Right lung (tissue), 5 donors: ENCODE measurements around the gene NR1H4. TPM values are rescaled to one million over a fixed set of nuclear protein-coding genes. Genes with fewer than 3 reads are reported as not detected.
"Not testable (repeated sequence)": the region's sequence is repeated elsewhere in the genome, so short reads cannot be mapped to it uniquely, and the experiment has no call there.

ENCODE experiments used
- DNase-seq, 2 donors: peaks; one replicate each; pipeline ENCODE4 v3.0.0-alpha.2; 2013
- polyA plus RNA-seq, 5 donors: library from polyadenylated mRNA; unstranded; fragments of 120-200 nt; gene quantifications; one replicate each; pipeline versions ENCODE4 v1.2.1 to v1.2.3, GENCODE V29; 2013; ENCODE audit warnings: inconsistent platforms in 1 of 5, low replicate concordance in 1 of 5; ENCODE audit not compliant: insufficient read length in 5 of 5, insufficient read depth in 1 of 5

NR1H4 gene
- polyA plus RNA-seq, 5 donors: 0.28 to 0.72 (median 0.40) TPM

DNA sequence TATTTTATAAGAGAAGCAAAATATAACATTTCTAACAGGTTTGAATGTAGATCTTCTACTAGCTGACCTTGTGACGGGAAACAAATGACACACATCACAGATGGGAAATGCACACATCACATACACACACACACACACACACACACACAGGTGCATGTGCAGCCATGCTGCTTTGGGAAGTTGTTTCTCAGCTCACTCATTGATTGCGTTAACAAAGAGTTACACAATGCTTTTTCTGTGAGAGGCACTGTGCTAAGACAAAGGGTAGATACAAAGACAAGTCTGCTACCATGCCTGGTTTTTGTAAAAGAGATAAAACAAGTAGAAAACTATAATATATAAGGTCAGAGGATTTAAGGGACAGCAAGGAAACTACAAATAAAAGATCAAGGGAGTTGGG is 1.3 kb upstream of the NR1H4 start:
- DNase-seq: no peak

DNA sequence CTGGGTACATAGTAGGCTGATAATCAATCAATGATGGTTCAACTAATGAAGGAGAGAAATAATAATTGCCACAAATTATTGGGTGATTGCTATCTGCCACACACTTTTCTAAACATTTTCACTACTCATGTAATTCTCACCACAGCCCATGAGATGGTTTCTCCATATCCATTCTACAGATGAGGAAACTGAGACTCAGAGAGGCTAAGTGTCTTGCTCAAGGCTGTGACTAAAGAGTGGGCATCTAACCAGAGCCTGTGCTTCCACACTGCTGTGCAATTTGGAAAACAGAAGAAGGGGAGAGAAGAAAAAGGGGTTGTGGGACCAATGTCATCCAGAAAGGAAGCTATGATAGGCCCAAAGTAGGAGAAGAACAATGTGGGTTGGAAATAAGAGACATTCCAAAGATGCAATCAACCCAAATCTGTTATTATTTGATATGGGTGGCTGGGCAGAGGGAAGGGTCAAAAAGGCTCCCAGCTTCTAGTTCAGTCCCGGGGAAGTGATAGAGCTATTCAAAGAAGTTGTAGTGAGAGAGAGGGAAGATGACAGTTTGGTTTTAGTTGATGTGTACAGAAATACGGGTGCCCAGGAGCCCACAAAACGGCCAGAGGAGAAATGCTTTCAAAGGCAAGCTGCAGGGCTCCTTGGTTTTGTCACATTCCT is 483 bp upstream of the NR1H4 start:
- no peak for DNase-seq

GRCh38 chr12:100474617-100475016 is 951 bp downstream of the NR1H4 start:
- no peak for DNase-seq

GRCh38 chr12:100476013-100476751 is 2.5 kb downstream of the NR1H4 start:
- no peak for DNase-seq

GRCh38 chr12:100481021-100481420 is 7.4 kb downstream of the NR1H4 start:
- DNase-seq: no peak

- DNase-seq: no peak
Observed at GRCh38 chr12:100484183-100484886, 10.7 kb downstream of the NR1H4 start.

DNA sequence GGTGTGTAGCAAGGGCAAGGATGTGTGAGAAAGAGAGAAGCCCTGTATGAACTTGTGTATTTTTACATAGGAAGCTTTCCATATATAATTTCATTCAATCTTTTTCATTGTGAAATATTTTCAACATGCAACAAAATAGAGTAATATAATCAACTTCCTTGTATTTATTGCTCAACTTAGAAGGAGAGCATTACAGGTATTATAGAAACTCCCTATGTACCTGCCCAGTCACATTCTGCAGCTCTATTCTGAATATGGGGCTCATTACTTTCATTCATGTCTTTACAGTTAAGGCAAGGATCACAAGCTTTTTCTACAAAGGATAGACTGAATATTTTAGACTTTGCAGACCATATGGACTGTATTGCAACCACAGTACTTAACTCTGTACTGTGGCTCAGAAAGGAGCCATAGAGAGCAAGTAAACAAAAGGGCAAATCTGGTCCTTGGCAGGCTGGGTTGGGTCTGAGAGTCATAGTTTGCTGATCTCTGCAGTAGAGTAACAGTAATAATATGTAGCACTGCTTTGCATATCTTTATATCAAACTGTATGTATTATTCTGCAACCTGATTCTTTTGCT is 11.3 kb downstream of the NR1H4 start:
- no peak for DNase-seq

DNA sequence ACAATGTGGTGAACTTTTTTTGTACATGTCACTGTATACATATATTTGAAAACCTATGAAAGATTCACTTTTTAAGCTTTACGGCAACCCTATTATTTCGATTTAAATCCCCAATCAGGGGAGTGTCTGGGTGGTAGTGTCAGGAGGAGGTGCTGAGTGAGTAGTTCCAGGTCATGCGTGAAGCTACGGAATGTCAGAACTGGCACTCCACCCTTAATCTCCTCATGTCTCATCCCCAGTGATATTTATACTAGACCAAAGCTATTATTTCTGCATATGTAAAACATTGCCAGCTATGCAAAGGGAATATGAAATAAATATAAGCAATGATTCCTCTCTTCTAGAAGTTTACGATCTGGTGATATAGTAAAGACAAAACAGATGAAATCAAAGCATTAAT is 12.3 kb downstream of the NR1H4 start:
- DNase-seq: no peak

DNA sequence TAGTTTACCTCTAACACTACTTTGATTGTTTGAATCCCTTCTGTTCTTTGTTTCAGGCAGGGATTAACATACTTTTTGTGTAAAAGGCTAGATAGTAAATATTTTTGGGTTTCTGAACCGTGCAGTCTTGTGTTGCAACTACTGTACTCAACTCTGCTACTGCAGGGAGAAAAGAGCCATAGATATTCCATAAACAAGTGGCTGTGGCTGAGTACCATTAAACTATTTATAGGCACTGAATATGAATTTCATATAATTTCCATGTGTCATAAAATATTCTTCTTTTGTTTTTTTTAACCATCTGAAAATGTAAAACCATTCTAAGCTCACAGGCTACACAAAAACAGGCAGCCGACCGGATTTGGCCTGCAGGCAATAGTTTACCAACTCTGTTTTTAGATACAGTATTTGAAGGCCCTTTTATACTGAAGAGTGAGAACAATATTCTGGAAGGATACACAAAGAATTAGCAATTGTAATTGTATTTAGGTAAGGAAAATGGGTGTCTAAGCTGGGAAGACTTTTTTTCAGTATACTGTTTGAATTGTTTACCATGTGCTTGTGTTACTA is 15.7 kb downstream of the NR1H4 start:
- no peak for DNase-seq

GRCh38 chr12:100490056-100490455 is 16.4 kb downstream of the NR1H4 start:
- no peak for DNase-seq

DNA sequence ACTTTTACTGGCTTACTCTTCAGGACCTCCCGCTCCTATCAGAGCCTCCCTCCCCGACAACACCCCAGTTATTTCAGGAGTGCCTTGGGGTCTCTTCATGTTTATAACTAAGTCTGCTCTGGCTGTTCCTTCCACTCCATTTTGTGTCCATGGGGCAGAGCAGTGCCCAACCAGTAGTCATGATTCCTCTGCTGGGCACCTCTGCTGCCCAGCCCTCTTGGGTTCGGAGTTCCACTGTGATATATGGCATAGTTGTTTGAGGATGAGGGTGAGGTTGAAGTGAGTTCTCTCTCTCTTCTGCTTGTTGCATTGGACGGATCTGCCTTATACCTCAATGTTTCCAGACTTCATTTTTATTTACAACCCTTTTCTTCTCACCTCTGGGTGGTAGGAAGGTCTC is 17.4 kb downstream of the NR1H4 start:
- no peak for DNase-seq

DNA sequence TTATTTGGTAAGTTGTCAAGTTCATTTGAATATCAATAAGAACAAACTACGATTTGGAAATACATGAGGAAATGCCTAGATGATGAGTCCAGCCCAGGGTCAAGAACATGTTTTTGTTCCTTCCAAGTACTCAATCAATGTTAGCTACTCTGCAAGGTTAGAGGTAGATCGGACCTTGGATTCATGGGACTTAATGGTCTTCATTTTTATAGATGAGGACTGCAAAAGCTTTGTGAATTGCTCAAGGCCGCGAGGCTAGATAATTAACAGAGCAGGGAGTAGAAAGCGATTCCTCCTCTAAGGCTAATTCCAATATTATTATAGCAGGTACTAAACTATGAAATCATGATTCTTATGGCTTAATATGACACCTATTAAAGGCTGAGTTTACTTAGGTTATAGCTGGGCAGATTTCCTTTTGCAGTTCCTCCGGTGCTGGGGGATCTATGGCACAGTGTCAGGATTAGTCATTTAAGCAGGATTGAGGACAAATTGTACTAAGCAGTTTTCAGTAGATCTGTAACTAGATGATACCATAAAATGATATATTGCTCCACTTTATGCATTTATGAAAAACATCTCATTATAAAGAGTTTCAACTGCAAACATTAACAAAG is 19.8 kb downstream of the NR1H4 start:
- DNase-seq: no peak

- DNase-seq: no peak
Observed at GRCh38 chr12:100494026-100494425, 20.4 kb downstream of the NR1H4 start.

DNA sequence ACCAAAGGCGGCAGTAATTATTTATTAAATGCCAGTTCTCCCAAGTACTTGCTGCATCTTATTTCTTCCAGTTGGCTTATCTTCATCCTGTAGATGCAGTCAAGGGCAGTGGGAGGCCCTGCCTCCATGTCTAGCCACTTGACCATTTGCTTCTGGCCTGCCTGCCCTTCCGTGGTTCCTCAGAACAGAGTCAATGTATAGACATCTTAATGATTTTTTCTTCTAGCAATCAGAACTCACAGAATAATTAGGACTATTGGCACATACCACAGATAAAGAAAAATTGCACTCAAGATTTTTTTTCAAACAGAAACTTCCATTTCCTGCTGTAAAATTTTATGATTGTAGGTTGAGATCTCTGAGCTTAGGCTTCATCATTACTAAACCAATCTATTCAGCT is 20.9 kb downstream of the NR1H4 start:
- DNase-seq: no peak

DNA sequence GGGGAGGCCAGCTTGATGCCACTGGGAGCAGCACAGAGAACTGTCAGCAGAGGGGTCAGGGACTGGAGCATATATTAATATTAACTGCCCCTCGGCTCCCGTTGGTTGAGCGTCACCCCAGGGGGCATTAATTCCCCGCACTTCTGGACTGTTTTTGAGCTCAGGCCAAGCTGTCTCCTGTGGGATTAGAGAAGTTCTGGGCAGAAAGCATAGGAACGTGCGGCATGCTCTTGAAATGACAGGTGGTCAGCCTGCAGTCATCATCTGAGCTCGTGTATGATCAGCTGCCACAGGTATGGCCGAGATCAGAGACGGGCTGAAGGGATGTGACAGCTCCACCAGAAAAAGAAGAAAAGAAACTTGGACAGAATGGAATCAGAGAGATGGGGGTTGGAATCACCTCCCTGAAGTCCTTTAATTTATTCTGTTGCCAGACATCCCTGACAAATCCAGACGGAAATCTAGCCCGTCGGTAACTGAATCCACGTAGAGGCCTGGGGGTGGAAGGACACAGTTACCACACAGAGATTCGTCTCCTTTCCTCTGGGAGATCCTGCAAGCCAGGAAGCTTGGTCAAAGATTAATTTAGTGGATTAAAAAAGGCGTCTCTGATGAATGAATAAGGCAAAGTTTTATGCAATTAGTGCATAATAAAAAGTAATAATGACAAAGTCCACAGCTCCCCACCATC is 23.6 kb downstream of the NR1H4 start:
- DNase-seq: no peak

GRCh38 chr12:100498141-100498540 is 24.5 kb downstream of the NR1H4 start:
- no peak for DNase-seq

GRCh38 chr12:100499416-100499815 is 25.8 kb downstream of the NR1H4 start:
- no peak for DNase-seq

DNA sequence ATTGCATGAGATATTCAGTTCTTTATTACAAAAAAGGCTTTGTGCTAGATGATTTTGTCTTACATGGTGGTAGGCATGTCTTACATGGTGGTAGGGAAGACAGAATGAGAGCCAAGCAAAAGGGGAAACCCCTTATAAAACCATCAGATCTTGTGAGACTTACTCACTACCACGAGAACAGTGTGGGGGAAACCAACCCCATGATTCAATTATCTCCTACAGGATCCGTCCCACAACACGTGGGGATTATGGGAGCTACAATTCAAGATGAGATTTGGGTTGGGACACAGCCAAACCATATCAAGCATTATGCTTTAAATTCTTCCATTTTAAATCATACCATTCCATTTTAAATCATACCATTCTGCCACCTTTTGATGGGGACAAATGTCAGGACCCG is 29.1 kb downstream of the NR1H4 start:
- not testable (repeated sequence) for DNase-seq

- DNase-seq: no peak
Observed at GRCh38 chr12:100503228-100503628, 29.6 kb downstream of the NR1H4 start.

- DNase-seq: no peak
Observed at GRCh38 chr12:100504804-100505203, 31.1 kb downstream of the NR1H4 start.

DNA sequence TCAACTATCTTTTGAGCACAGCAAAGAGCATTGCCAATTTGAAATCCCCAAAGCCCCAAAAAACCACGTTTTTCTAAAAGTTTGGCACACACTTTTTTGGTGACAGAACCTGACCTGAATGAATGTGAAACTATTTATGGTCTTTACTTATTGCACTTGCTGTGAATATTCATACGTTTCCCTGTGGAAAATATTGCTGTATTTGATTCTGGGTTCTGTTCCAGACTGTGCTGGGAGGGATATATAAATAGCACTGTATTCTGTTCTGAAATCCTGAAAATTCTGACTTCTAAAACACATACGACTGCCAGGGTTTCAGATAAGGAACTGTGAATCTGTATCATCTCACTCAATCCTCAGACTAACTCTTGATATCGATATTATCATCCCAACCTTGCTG is 35.1 kb downstream of the NR1H4 start:
- DNase-seq: no peak
